HG03280 (cell line): Measurements from ENCODE around the gene AMIGO2.

Experiments
- ATAC-seq: cut with Tn5 transposase; IDR thresholded peaks from one replicate; pipeline ENCODE4 v1.9.1; 2021; ENCODE audit warnings: mild to moderate bottlenecking, moderate library complexity; ENCODE audit not compliant: unreplicated experiment

The AMIGO2 gene

GRCh38 chr12:47099610-47100009, 19.9 kb upstream of the AMIGO2 start:
- no peak for ATAC-seq

GRCh38 chr12:47098099-47098498, 18.3 kb upstream of the AMIGO2 start:
- no peak for ATAC-seq

- ATAC-seq, result no peak
Observed at GRCh38 chr12:47097276-47097896, 17.6 kb upstream of the AMIGO2 start.

- no peak for ATAC-seq
Observed at GRCh38 chr12:47095446-47096236, 15.9 kb upstream of the AMIGO2 start.

GRCh38 chr12:47094804-47095203, 15.0 kb upstream of the AMIGO2 start:
- no peak for ATAC-seq

GRCh38 chr12:47091009-47091408, 11.2 kb upstream of the AMIGO2 start:
- ATAC-seq, result no peak

- no peak for ATAC-seq
Observed at GRCh38 chr12:47088021-47088944, 8.5 kb upstream of the AMIGO2 start.

GRCh38 chr12:47087088-47087688, 7.4 kb upstream of the AMIGO2 start:
- no peak for ATAC-seq

- ATAC-seq, result no peak
Observed at GRCh38 chr12:47085815-47086252, 6.1 kb upstream of the AMIGO2 start.

GRCh38 chr12:47084172-47084571, 4.4 kb upstream of the AMIGO2 start:
- no peak for ATAC-seq

- ATAC-seq, result no peak
Observed at GRCh38 chr12:47082796-47083621, 3.2 kb upstream of the AMIGO2 start.

GRCh38 chr12:47082283-47082682, 2.5 kb upstream of the AMIGO2 start:
- ATAC-seq, result no peak

GRCh38 chr12:47080725-47081502, 1.2 kb upstream of the AMIGO2 start:
- ATAC-seq, result no peak

GRCh38 chr12:47079981-47080724, 394 bp upstream of the AMIGO2 start:
- ATAC-seq, result peak; percentile 10

- ATAC-seq, result no peak
Observed at GRCh38 chr12:47078733-47079467, 859 bp downstream of the AMIGO2 start.

GRCh38 chr12:47078086-47078395, 1.7 kb downstream of the AMIGO2 start:
- no peak for ATAC-seq

- ATAC-seq, result no peak
Observed at GRCh38 chr12:47077206-47078085, 2.3 kb downstream of the AMIGO2 start.
